Sigmoid colon (tissue), 7 donors: ENCODE data around the gene PDCD7. TPM values are rescaled to one million over a fixed set of nuclear protein-coding genes. Genes with fewer than 3 reads are reported as not detected.

Experiments
- DNase-seq: peaks from one replicate; pipeline ENCODE4 v3.0.0-alpha.2; 2019
- H3K27ac ChIP-seq, 4 donors: fragments of 200-600 bp; sonication (generic); one replicate each; pipeline ENCODE4 v1.5.1; 2016 to 2019; ENCODE audit warnings: mild to moderate bottlenecking in 1 of 4
- H3K27me3 ChIP-seq, 3 donors: fragments of 200-600 bp; sonication (generic); one replicate each; pipeline ENCODE4 v1.5.1; 2019; ENCODE audit warnings: mild to moderate bottlenecking in 1 of 3
- H3K36me3 ChIP-seq, 4 donors: fragments of 200-600 bp; sonication (generic); one replicate each; pipeline ENCODE4 v1.5.1; 2016 to 2019
- H3K4me1 ChIP-seq, 4 donors: fragments of 200-600 bp; sonication (generic); one replicate each; pipeline ENCODE4 v1.5.1; 2017 to 2019
- H3K4me3 ChIP-seq, 4 donors: fragments of 200-600 bp; sonication (generic); one replicate each; pipeline ENCODE4 v1.5.1; 2017 to 2019; ENCODE audit warnings: mild to moderate bottlenecking in 2 of 4, moderate library complexity in 1 of 4
- H3K9me3 ChIP-seq, 4 donors: fragments of 200-600 bp in 3 of 4; sonication (generic) in 3 of 4; one replicate each; pipeline versions ENCODE4 v1.5.1 to v1.6.1; 2013 to 2019
- CTCF ChIP-seq, 4 experiments: fragments of 450-650 bp in 3 of 4; fragments of 200-600 bp in 1 of 4; IDR thresholded peaks; one replicate each; pipeline ENCODE4 v1.5.1; 2016 to 2019; ENCODE audit warnings: antibody characterized with exemption in 4 of 4, mild to moderate bottlenecking in 3 of 4, moderate library complexity in 2 of 4
- EP300 ChIP-seq, 4 donors: sonication (generic); formaldehyde crosslinking; IDR thresholded peaks; one replicate each; pipeline ENCODE4 v1.6.1; 2017; ENCODE audit warnings: antibody characterized with exemption in 4 of 4
- POLR2A ChIP-seq, 2 donors: fragments of 450-650 bp; IDR thresholded peaks; one replicate each; pipeline ENCODE4 v1.6.1; 2016; ENCODE audit warnings: antibody characterized with exemption in 2 of 2, mild to moderate bottlenecking in 2 of 2, moderate library complexity in 2 of 2
- POLR2AphosphoS5 ChIP-seq, 4 donors: sonication (generic); formaldehyde crosslinking; IDR thresholded peaks; one replicate each; pipeline ENCODE4 v1.6.1; 2017; ENCODE audit warnings: antibody characterized with exemption in 4 of 4
- WGBS, 2 donors: extraction: QIAGEN DNeasy Blood & Tissue Kit; methylation state at CpG; one replicate each; pipeline ENCODE4 v1.1.7; 2013; 5-methylcytosine and 5-hydroxymethylcytosine counted together
- intact Hi-C: fragments of 100-400 bp; cut with DNase I; formaldehyde crosslinking; loops from one replicate; pipeline ENCODE4 v1.15.1; 2023
- polyA plus RNA-seq, 3 donors: library from polyadenylated mRNA; stranded (reverse); fragments of 200-250 nt; gene quantifications; one replicate each; pipeline ENCODE4 v1.2.3, GENCODE V29; 2013
- total RNA-seq, 4 donors: library from RNA; depleted of rRNA; stranded (reverse); fragments of >200 nt; gene quantifications; one replicate each; pipeline ENCODE4 v1.1.0, GENCODE V29; 2016
- donor health status: healthy with polysubstance abuse.
- donor health status: Bipolar disorder and iron deficiency.
- donor health status: healthy.

Gene PDCD7
- total and polyA plus RNA-seq, 7 donors = 7.8 to 30.1 (median 20.4) TPM

- Histone ChIP-seq H3K9me3 (no peaks in the 10 kb centered on the region), H3K4me1 (peaks cover 0 to 32% (median 30%) of the 10 kb centered on the region in 4 donors), H3K36me3 (peaks cover 0 to 6% (median 0%) of the 10 kb centered on the region in 4 donors), H3K27me3 (no peaks in the 10 kb centered on the region), H3K4me3 (peak overlapping the region in 1 of 4 donors; percentile 86), H3K27ac (no peak overlapping the region)
- DNase-seq = no peak
- intact Hi-C loops = no loop called here
- 90 to 95% methylated on average over 8 of the region's 8 CpGs for WGBS, 2 donors
- TF ChIP-seq CTCF (IDR thresholded peaks at IDR 0.05) = no peak
- TF ChIP-seq EP300 (IDR thresholded peaks at IDR 0.05) = no peak
- TF ChIP-seq POLR2A (IDR thresholded peaks at IDR 0.05) = no peak
- no peak for TF ChIP-seq POLR2AphosphoS5 (IDR thresholded peaks at IDR 0.05)
Observed at GRCh38 chr15:65134538-65134937, 930 bp upstream of the PDCD7 start.

DNA sequence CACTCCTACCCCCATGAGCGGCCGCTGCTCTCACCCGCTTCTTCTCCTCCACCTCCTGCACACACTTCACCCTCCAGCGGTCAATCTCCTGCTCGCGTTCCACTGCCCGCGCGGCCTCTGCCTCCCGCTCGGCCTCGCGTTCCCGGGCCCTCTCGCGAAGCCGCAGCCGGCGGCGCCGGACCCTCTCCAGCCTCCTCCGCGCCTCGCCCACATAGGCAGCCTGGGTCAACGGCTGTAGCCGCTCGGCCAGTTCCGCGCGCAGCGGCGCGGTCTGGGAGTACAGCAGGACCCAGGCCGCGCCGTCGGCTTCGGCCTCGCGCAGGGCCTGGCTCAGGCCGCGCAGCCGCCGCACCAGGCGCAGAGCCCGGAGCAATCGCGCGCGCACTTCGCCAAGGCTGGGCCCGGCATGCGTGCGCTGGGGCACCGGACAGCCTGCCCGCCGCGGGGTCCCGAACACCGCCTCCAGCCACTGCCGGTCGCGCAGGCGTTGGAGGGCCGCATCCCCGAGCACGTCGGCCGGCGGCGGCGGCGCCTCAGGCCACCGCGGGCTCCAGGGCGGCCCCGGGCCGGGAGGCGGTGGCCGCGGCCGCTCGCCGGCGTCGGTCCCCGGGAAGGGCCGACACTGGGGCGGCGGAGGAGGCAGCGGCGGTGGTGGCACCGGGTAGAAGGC lies 595 bp downstream of the PDCD7 start:
- Histone ChIP-seq H3K27me3 (no peaks in the 10 kb centered on the region), H3K4me1 (peaks cover 0 to 32% (median 30%) of the 10 kb centered on the region in 4 donors), H3K4me3 (peak overlapping the region; percentile 80 to 97 (median 88)), H3K27ac (peak overlapping the region; percentile 90 to 96 (median 90)), H3K36me3 (peaks cover 10 to 21% (median 12%) of the 10 kb centered on the region in 4 donors), H3K9me3 (no peaks in the 10 kb centered on the region)
- DNase-seq = no peak
- intact Hi-C loops = no loop called here
- TF ChIP-seq POLR2A (IDR thresholded peaks at IDR 0.05) (no peak), POLR2AphosphoS5 (IDR thresholded peaks at IDR 0.05) (peak in 1 of 4 donors; percentile 14)
- 0% methylated on average over 93 of the region's 93 CpGs for WGBS, 2 donors

- Histone ChIP-seq H3K9me3 (no peaks in the 10 kb centered on the region), H3K27me3 (no peaks in the 10 kb centered on the region), H3K36me3 (peaks cover 13 to 41% (median 16%) of the 10 kb centered on the region in 4 donors), H3K4me3 (no peak overlapping the region), H3K27ac (no peak overlapping the region), H3K4me1 (peaks cover 0 to 32% (median 30%) of the 10 kb centered on the region in 4 donors)
- no peak for DNase-seq
- intact Hi-C loops = no loop called here
- WGBS, 2 donors = 81 to 87% methylated on average over 5 of the region's 5 CpGs
- TF ChIP-seq POLR2A (IDR thresholded peaks at IDR 0.05) (no peak), EP300 (IDR thresholded peaks at IDR 0.05) (no peak), POLR2AphosphoS5 (IDR thresholded peaks at IDR 0.05) (no peak), CTCF (IDR thresholded peaks at IDR 0.05) (no peak)
Observed at GRCh38 chr15:65130941-65131340, 2.7 kb downstream of the PDCD7 start.

- TF ChIP-seq CTCF (IDR thresholded peaks at IDR 0.05) = no peak
- no peak for TF ChIP-seq EP300 (IDR thresholded peaks at IDR 0.05)
- TF ChIP-seq POLR2AphosphoS5 (IDR thresholded peaks at IDR 0.05) = no peak
- TF ChIP-seq POLR2A (IDR thresholded peaks at IDR 0.05) = no peak
- DNase-seq = no peak
- Histone ChIP-seq H3K9me3 (no peaks in the 10 kb centered on the region), H3K4me1 (no peaks in the 10 kb centered on the region), H3K27me3 (no peaks in the 10 kb centered on the region), H3K27ac (no peak overlapping the region), H3K36me3 (peaks cover 19 to 87% (median 30%) of the 10 kb centered on the region in 4 donors), H3K4me3 (no peak overlapping the region)
- WGBS, 2 donors = 72 to 84% methylated on average over 5 of the region's 5 CpGs
- intact Hi-C loops = no loop called here
Observed at GRCh38 chr15:65115542-65115941, 18.1 kb downstream of the PDCD7 start.

DNA sequence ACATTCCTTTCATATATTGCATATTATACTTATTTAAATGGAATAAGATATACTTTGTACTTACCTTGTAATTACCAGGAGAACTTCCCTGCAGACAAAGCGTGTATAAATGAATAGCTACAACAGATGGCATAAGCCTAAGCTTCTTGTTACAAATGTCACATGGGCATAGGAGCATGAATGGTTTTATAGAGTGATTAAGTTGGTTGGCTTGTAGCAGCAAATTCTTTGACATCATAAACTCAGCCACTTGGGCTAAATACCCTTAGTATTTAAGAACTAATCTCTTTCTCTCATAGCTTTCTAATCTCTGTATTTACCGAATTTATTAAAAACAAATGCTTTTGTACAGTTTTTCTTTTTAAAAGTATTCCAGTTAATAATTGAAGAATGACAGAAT lies 18.5 kb downstream of the PDCD7 start, which contains the start of gene UBAP1L:
TSS of gene UBAP1L (minus strand) at position 115 of the 400 bp plus-strand sequence. CDS start 8,985 bp downstream, outside the sequence.
- WGBS, 2 donors = 83 to 87% methylated on average over 2 of the region's 2 CpGs
- Histone ChIP-seq H3K36me3 (peaks cover 19 to 83% (median 30%) of the 10 kb centered on the region in 4 donors), H3K4me3 (no peak within 1 kb of the TSS), H3K27ac (no peak within 1 kb of the TSS), H3K4me1 (no peaks in the 10 kb centered on the region), H3K27me3 (no peaks in the 10 kb centered on the region), H3K9me3 (no peaks in the 10 kb centered on the region)
- intact Hi-C loops = no loop called here
- no peak for DNase-seq
- TF ChIP-seq POLR2A (IDR thresholded peaks at IDR 0.05) = no peak
- no peak for TF ChIP-seq POLR2AphosphoS5 (IDR thresholded peaks at IDR 0.05)
- no peak for TF ChIP-seq EP300 (IDR thresholded peaks at IDR 0.05)
- TF ChIP-seq CTCF (IDR thresholded peaks at IDR 0.05) = no peak
